BE2C (cell line): ENCODE measurements around the gene MED16.
A peak's percentile ranks its signal among the peaks of the same experiment; 100 is the strongest.

ENCODE experiments used
- DNase-seq: peaks from one replicate; pipeline ENCODE4 v3.0.0-alpha.2; 2020
- H3K27me3 ChIP-seq: fragments of 250-450 bp; sonication (Bioruptor Pico); 2 replicates; pipeline ENCODE4 v1.5.1; 2020; ENCODE audit warnings: mild to moderate bottlenecking
- H3K36me3 ChIP-seq: fragments of 250-450 bp; sonication (Bioruptor Pico); 2 replicates; pipeline ENCODE4 v1.5.1; 2020; ENCODE audit warnings: mild to moderate bottlenecking
- H3K4me1 ChIP-seq: fragments of 250-450 bp; sonication (Bioruptor Pico); 2 replicates; pipeline ENCODE4 v1.5.1; 2020
- H3K4me3 ChIP-seq: 2 replicates; pipeline ENCODE4 v1.5.1; 2011; ENCODE audit warnings: low read depth, low read length
- H3K9me3 ChIP-seq: fragments of 250-450 bp; sonication (Bioruptor Pico); 2 replicates; pipeline ENCODE4 v1.5.1; 2020
- CTCF ChIP-seq: IDR thresholded peaks from 2 replicates; pipeline ENCODE4 v1.5.1; 2012; ENCODE audit warnings: mild to moderate bottlenecking, low read depth, low read length

MED16 gene

DNA sequence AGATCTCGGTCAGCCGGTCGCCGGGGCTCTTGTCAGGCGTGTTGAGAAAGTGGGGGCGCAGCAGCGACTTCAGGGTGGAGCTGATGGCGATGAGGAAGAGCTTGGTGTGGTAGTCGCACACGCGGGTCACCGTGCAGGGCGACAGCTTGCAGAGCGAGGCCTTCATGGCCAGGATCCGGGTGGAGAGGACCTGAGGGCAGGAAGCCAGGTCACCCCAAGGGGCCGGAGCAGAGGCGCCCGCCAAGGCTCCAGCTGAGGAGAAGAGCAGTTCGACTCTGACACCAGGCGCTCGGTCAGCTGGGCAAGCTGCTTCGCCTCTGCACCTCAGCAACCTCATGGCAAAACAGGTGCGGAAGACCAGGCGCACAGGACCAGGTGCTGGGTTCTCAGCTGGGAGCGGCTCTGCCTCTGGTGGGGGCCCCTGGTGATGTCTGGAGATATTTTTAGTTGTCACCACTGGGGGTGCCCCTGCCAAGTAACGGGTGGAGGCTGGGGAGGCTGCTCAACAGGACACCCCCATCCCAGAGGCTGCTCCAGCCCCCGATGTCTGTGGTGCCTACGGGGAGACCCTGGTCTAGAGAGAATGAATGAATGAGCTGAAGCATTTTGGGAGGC, 17.6 kb downstream of the MED16 start:
- no peak for DNase-seq
- no peak overlapping the region for H3K4me3 ChIP-seq
- H3K9me3 ChIP-seq, result no peaks in the 10 kb centered on the region
- no peak for TF ChIP-seq CTCF
- H3K36me3 ChIP-seq, result peaks cover 12% of the 10 kb centered on the region
- H3K27me3 ChIP-seq, result no peaks in the 10 kb centered on the region
- peaks cover 10% of the 10 kb centered on the region for H3K4me1 ChIP-seq

DNA sequence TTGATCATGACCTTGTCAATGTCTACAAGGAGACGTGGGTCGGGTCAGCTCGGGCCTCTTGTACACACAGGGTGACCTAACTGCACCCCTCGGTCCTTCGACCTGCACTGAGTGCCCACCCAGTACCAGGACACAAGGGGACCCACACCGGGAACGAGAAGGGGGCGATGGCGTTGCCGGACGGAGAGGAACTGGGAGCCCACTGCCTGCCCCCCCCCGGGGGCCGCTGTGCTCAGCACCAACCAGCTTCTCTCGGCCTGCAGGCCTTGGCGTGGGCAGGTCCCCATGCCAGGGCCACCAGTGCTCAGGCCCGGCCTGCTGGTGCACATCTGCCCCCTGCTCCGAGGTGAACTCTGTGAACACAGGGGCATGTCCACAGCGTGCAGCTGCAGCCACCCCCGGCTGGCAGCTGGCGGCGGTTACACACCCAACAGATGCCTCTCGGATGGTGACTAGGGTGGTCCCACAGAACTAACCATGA, 19.4 kb downstream of the MED16 start:
- no peak for TF ChIP-seq CTCF
- H3K27me3 ChIP-seq, result no peaks in the 10 kb centered on the region

DNA sequence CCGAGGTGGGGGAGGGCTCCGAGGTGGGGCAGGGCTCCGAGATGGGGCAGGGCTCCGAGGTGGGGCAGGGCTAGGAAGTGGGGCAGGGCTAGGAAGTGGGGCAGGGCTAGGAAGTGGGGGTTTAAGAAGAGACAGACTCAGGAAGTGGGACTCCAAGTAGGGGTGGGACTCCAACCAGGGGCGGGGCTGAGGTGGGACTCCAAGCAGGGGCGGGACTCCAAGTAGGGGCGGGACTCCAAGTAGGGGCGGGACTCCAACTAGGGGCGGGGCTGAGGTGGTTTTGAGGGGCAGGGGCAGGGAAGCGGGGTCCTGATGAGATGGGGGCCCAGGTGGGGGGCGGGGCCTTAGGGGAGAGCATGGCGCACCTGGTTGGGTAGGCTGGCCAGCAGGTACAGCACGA, 19.9 kb downstream of the MED16 start:
- H3K9me3 ChIP-seq, result no peaks in the 10 kb centered on the region
- peaks cover 10% of the 10 kb centered on the region for H3K4me1 ChIP-seq
- no peaks in the 10 kb centered on the region for H3K27me3 ChIP-seq
- DNase-seq, result no peak
- no peak for TF ChIP-seq CTCF
- H3K36me3 ChIP-seq, result peaks cover 20% of the 10 kb centered on the region
- no peak overlapping the region for H3K4me3 ChIP-seq

More for the DNA sequence above, 19.4 kb downstream of the MED16 start:
- Histone ChIP-seq H3K9me3 (no peaks in the 10 kb centered on the region), H3K36me3 (peaks cover 15% of the 10 kb centered on the region), H3K4me3 (no peak overlapping the region), H3K4me1 (peaks cover 10% of the 10 kb centered on the region)
- DNase-seq, result no peak

- H3K9me3 ChIP-seq, result no peaks in the 10 kb centered on the region
- peak; percentile 64 for DNase-seq
- H3K4me1 ChIP-seq, result peaks cover 10% of the 10 kb centered on the region
- no peak for TF ChIP-seq CTCF
- no peaks in the 10 kb centered on the region for H3K27me3 ChIP-seq
- H3K4me3 ChIP-seq, result no peak overlapping the region
- H3K36me3 ChIP-seq, result peaks cover 23% of the 10 kb centered on the region
Measured at GRCh38 chr19:872266-872951, 20.6 kb downstream of the MED16 start.

GRCh38 chr19:871446-872265, 21.3 kb downstream of the MED16 start:
- DNase-seq, result peak; percentile 49
- Histone ChIP-seq H3K27me3 (no peaks in the 10 kb centered on the region), H3K9me3 (no peaks in the 10 kb centered on the region), H3K4me3 (no peak overlapping the region), H3K36me3 (peaks cover 23% of the 10 kb centered on the region), H3K4me1 (peaks cover 10% of the 10 kb centered on the region)
- TF ChIP-seq CTCF, result no peak

GRCh38 chr19:870963-871401, 22.0 kb downstream of the MED16 start:
- no peak for TF ChIP-seq CTCF
- H3K36me3 ChIP-seq, result peaks cover 23% of the 10 kb centered on the region

More at GRCh38 chr19:870963-871401, 22.0 kb downstream of the MED16 start:
- DNase-seq, result peak; percentile 85
- Histone ChIP-seq H3K4me3 (no peak overlapping the region), H3K9me3 (no peaks in the 10 kb centered on the region), H3K4me1 (peaks cover 10% of the 10 kb centered on the region), H3K27me3 (no peaks in the 10 kb centered on the region)
